A549 (cell line): ENCODE measurements around the gene KCNAB2. TPM values are rescaled to one million over a fixed set of nuclear protein-coding genes. Genes with fewer than 3 reads are reported as not detected.

ENCODE experiments used
- ATAC-seq, 2 experiments: fragments of 200-7000 bp in 1 of 2; fragments of >200 bp in 1 of 2; cut with Nextera tagmentation in 1 of 2; cut with Tn5 transposase in 1 of 2; 3 replicates each; pipeline versions ENCODE4 v1.8.0 to v1.9.1; 2018 to 2020; ENCODE audit warnings: mild to moderate bottlenecking in 1 of 2, moderate library complexity in 1 of 2
- CTCF ChIA-PET: fragments of 300-600 bp; sonication (Branson Sonifier 250); formaldehyde crosslinking; extraction: SDS; loops from one replicate; lab custom pipeline; 2021; ENCODE audit warnings: antibody characterized with exemption, inconsistent platforms; lab: Yijun Ruan, JAX
- POLR2A ChIA-PET: fragments of 350-600 bp; formaldehyde crosslinking; extraction: SDS; loops from one replicate; lab custom pipeline; 2021; ENCODE audit warnings: antibody characterized with exemption, inconsistent platforms; lab: Yijun Ruan, JAX
- DNase-seq, 2 experiments: peaks; one replicate each; pipeline versions ENCODE4 v3.0.0 to v3.0.0-alpha.2; 2011 to 2016; ENCODE audit warnings: low read depth in 1 of 2, low spot score in 1 of 2
- FAIRE-seq: peaks from 2 replicates; lab custom pipeline; 2011; peaks lifted over from hg19 to GRCh38; lab: Jason Lieb, UNC
- H3K27ac ChIP-seq, 2 experiments: fragments of >200 bp; sonication (Bioruptor Twin); formaldehyde crosslinking; 3 replicates each; pipeline ENCODE4 v1.5.1; 2016 to 2017
- H3K4me1 ChIP-seq: fragments of >200 bp; sonication (Bioruptor Twin); formaldehyde crosslinking; 3 replicates; pipeline ENCODE4 v1.6.1; 2016
- H3K4me2 ChIP-seq: fragments of >200 bp; sonication (Bioruptor Twin); formaldehyde crosslinking; 3 replicates; pipeline ENCODE4 v1.6.1; 2016
- H3K4me3 ChIP-seq: fragments of >200 bp; sonication (Bioruptor Twin); formaldehyde crosslinking; 3 replicates; pipeline ENCODE4 v1.5.1; 2016
- H3K9me3 ChIP-seq: fragments of >200 bp; sonication (Bioruptor Twin); formaldehyde crosslinking; 3 replicates; pipeline ENCODE4 v1.6.1; 2016
- BHLHE40 ChIP-seq: IDR thresholded peaks from 2 replicates; pipeline ENCODE4 v1.6.1; 2012; ENCODE audit warnings: low read depth, low read length, inconsistent platforms
- CBX2 ChIP-seq: fragments of 200-600 bp; sonication (generic); IDR thresholded peaks from 2 replicates; pipeline ENCODE4 v1.6.1; 2016; ENCODE audit warnings: low read depth, mild to moderate bottlenecking, borderline replicate concordance
- CBX8 ChIP-seq: fragments of 200-600 bp; sonication (generic); IDR thresholded peaks from 2 replicates; pipeline ENCODE4 v1.6.1; 2016
- CEBPB ChIP-seq, 2 experiments: fragments of >200 bp in 1 of 2; sonication (Bioruptor Twin) in 1 of 2; formaldehyde crosslinking in 1 of 2; IDR thresholded peaks; 2 replicates each; pipeline ENCODE4 v1.6.1; 2012 to 2016
- CHD2 ChIP-seq: fragments of 150-350 bp; IDR thresholded peaks from 2 replicates; pipeline ENCODE4 v1.6.1; 2014; ENCODE audit warnings: low read length; ENCODE audit not compliant: partially characterized antibody
- FOSL2 ChIP-seq, 2 experiments: fragments of 450-650 bp in 1 of 2; fragments of >200 bp in 1 of 2; sonication (Bioruptor Twin) in 1 of 2; formaldehyde crosslinking; IDR thresholded peaks; 2 replicates each; pipeline versions ENCODE4 v1.5.0 to v1.6.1; 2016 to 2020; ENCODE audit warnings: mild to moderate bottlenecking in 1 of 2, moderate library complexity in 1 of 2
- FOXS1 ChIP-seq: fragments of 250-450 bp; sonication (Bioruptor Pico); IDR thresholded peaks from 2 replicates; pipeline ENCODE4 v1.5.0; 2020; ENCODE audit warnings: mild to moderate bottlenecking, moderate library complexity
- KDM1A ChIP-seq: fragments of 200-600 bp; sonication (generic); IDR thresholded peaks from 2 replicates; pipeline ENCODE4 v1.6.1; 2016; ENCODE audit warnings: low read depth, mild to moderate bottlenecking
- KDM5A ChIP-seq: fragments of 200-600 bp; sonication (generic); IDR thresholded peaks from 2 replicates; pipeline ENCODE4 v1.6.1; 2016; ENCODE audit warnings: antibody characterized with exemption, mild to moderate bottlenecking
- PHF8 ChIP-seq: fragments of 200-600 bp; sonication (generic); IDR thresholded peaks from 2 replicates; pipeline ENCODE4 v1.6.1; 2016; ENCODE audit warnings: low read depth, mild to moderate bottlenecking, antibody characterized with exemption, moderate library complexity, borderline replicate concordance
- RAD21 ChIP-seq, 2 experiments: fragments of >200 bp in 1 of 2; sonication (Bioruptor Twin) in 1 of 2; formaldehyde crosslinking in 1 of 2; IDR thresholded peaks in 1 of 2; conservative IDR thresholded peaks in 1 of 2; 2 replicates in 1 of 2; 3 replicates in 1 of 2; pipeline ENCODE4 v1.6.1; 2012 to 2018; ENCODE audit warnings: inconsistent platforms in 1 of 2
- RARB ChIP-seq: fragments of 250-450 bp; sonication (Bioruptor Pico); IDR thresholded peaks from 2 replicates; pipeline ENCODE4 v1.8.0; 2021; ENCODE audit warnings: mild to moderate bottlenecking, moderate library complexity
- REST ChIP-seq: fragments of 200-600 bp; sonication (generic); IDR thresholded peaks from 2 replicates; pipeline ENCODE4 v1.6.1; 2016; ENCODE audit warnings: antibody characterized with exemption, mild to moderate bottlenecking, moderate library complexity
- RNF2 ChIP-seq: fragments of 200-600 bp; sonication (generic); IDR thresholded peaks from 2 replicates; pipeline ENCODE4 v1.6.1; 2016; ENCODE audit warnings: low read depth, mild to moderate bottlenecking, antibody characterized with exemption, moderate library complexity, borderline replicate concordance
- ZC3H11A ChIP-seq: fragments of 450-650 bp; IDR thresholded peaks from 2 replicates; pipeline ENCODE4 v1.6.1; 2014; ENCODE audit warnings: antibody characterized with exemption, mild to moderate bottlenecking
- ZFP36 ChIP-seq: fragments of 450-650 bp; IDR thresholded peaks from 2 replicates; pipeline ENCODE4 v1.6.1; 2014; ENCODE audit warnings: borderline replicate concordance; ENCODE audit not compliant: partially characterized antibody
- ZNF302 ChIP-seq: fragments of 250-450 bp; sonication (Bioruptor Pico); IDR thresholded peaks from 2 replicates; pipeline ENCODE4 v1.9.0; 2021; ENCODE audit warnings: inconsistent platforms, mild to moderate bottlenecking, moderate library complexity
- ZSCAN20 ChIP-seq: fragments of 250-450 bp; sonication (Bioruptor Pico); IDR thresholded peaks from 2 replicates; pipeline ENCODE4 v1.8.0; 2022; ENCODE audit warnings: mild to moderate bottlenecking, moderate library complexity
- WGBS: methylation state at CpG from one replicate; pipeline ENCODE4 v1.1.6; 2017; ENCODE audit errors: missing lambda C conversion rate; 5-methylcytosine and 5-hydroxymethylcytosine counted together
- polyA plus RNA-seq, 4 experiments: library from polyadenylated mRNA; depleted of rRNA in 3 of 4; stranded (reverse); fragments of >200 nt; fragmentation: RNase III in 1 of 4; extraction: RNeasy Plus Mini Kit Qiagen cat#74134 plus additional on column Dnase treatment in 1 of 4; gene quantifications; 2 replicates in 3 of 4; 3 replicates in 1 of 4; pipeline ENCODE4 v1.2.3, GENCODE V29; 2011 to 2017
- TF ChIP-seq, protein P1 (sequence below): IDR thresholded peaks from 2 replicates; pipeline ENCODE4 v1.6.1; 2012; ENCODE audit warnings: low read depth, borderline replicate concordance
- TF ChIP-seq, protein P2 (sequence below): fragments of 150-350 bp; IDR thresholded peaks from 2 replicates; pipeline ENCODE4 v1.6.1; 2014; ENCODE audit warnings: low read depth, mild to moderate bottlenecking, low read length

The KCNAB2 gene
- polyA plus RNA-seq, 2 of the 4 experiments (the other 2 are of a cell fraction): 7.3 to 9.9 TPM

- ChIA-PET CTCF (interaction anchor here (1.0 to 1.5 kb wide), 2 partner anchors 10 to 200 kb away, joined by 3 to 6 read pairs; no protein-coding TSS in a partner anchor), POLR2A (no interaction called here)
- TF ChIP-seq ZC3H11A (no peak), RAD21 (conservative IDR thresholded peaks at IDR 0.05 in 1 of 2, IDR thresholded peaks at IDR 0.05 in 1 of 2) (no peak), ZFP36 (no peak), CHD2 (no peak)
- TF ChIP-seq, protein P1, sequence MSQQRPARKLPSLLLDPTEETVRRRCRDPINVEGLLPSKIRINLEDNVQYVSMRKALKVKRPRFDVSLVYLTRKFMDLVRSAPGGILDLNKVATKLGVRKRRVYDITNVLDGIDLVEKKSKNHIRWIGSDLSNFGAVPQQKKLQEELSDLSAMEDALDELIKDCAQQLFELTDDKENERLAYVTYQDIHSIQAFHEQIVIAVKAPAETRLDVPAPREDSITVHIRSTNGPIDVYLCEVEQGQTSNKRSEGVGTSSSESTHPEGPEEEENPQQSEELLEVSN: no peak
- TF ChIP-seq, protein P2, sequence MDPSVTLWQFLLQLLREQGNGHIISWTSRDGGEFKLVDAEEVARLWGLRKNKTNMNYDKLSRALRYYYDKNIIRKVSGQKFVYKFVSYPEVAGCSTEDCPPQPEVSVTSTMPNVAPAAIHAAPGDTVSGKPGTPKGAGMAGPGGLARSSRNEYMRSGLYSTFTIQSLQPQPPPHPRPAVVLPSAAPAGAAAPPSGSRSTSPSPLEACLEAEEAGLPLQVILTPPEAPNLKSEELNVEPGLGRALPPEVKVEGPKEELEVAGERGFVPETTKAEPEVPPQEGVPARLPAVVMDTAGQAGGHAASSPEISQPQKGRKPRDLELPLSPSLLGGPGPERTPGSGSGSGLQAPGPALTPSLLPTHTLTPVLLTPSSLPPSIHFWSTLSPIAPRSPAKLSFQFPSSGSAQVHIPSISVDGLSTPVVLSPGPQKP: no peak
- H3K4me3 ChIP-seq: no peak overlapping the region
- FAIRE-seq (no peak), DNase-seq (no peak), ATAC-seq (no peak)
- 70% methylated on average over 11 of the region's 11 CpGs for WGBS
- H3K4me1 ChIP-seq: no peaks in the 10 kb centered on the region
- H3K27ac ChIP-seq: no peak overlapping the region
- no peak overlapping the region for H3K4me2 ChIP-seq
- no peaks in the 10 kb centered on the region for H3K9me3 ChIP-seq
These were observed 1.1 kb upstream of the KCNAB2 start for GRCh38 chr1:6044481-6045109.

DNA sequence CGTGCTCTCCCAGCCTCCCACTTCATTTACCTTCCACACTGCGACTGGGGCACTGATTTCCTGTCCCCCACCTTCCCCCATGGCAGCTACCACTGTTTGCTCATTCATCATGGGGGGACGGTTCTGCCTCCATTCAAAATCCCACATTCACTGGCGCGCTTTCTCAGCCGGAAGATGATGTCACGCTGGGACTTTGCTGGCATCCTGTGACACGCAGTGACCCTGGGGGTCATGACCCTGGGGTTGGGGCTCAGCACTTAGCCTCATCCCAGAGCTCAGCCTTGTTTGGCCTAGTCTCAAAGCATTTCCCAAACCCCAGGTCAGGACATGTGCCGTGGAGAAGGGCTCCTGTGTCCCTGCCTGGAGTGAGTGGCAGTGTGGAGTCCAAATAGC lies 582 bp upstream of the KCNAB2 start:
- FAIRE-seq (no peak), DNase-seq (no peak), ATAC-seq (no peak)
- CTCF ChIA-PET: interaction anchor here (1.3 to 1.5 kb wide), 2 partner anchors 10 to 199 kb away, joined by 3 to 6 read pairs; partner anchors contain the start of gene HES3
- Histone ChIP-seq H3K27ac (no peak overlapping the region), H3K4me3 (no peak overlapping the region), H3K4me1 (no peaks in the 10 kb centered on the region)
- 89% methylated on average over 8 of the region's 9 CpGs for WGBS
- no peak for TF ChIP-seq REST
- TF ChIP-seq CHD2: no peak
- TF ChIP-seq RNF2: no peak
- TF ChIP-seq BHLHE40: no peak
- TF ChIP-seq ZNF302 (CRISPR knock-in tag): no peak
- TF ChIP-seq PHF8: no peak
- TF ChIP-seq CBX8: no peak
- TF ChIP-seq RARB (CRISPR knock-in tag): no peak
- TF ChIP-seq ZSCAN20: no peak
- no peak for TF ChIP-seq KDM5A
- TF ChIP-seq CEBPB (IDR thresholded peaks at IDR 0.05): no peak
- TF ChIP-seq FOXS1 (CRISPR knock-in tag): no peak
- TF ChIP-seq CBX2: no peak
- no peak for TF ChIP-seq FOSL2 (IDR thresholded peaks at IDR 0.05)
- no peak for TF ChIP-seq FOSL2 (CRISPR knock-in tag; IDR thresholded peaks at IDR 0.05)
- no peak for TF ChIP-seq KDM1A
- TF ChIP-seq, all 56 proteins: peak for 0
- no peak overlapping the region for H3K4me2 ChIP-seq
- POLR2A ChIA-PET: no interaction called here
- no peaks in the 10 kb centered on the region for H3K9me3 ChIP-seq
